PC-3 (cell line): ENCODE data around the gene NAA11. TPM values are rescaled to one million over a fixed set of nuclear protein-coding genes. Genes with fewer than 3 reads are reported as not detected.

Experiments
- ATAC-seq: fragments of 200-7000 bp; cut with Tn5 transposase; 2 replicates; pipeline ENCODE4 v1.9.1; 2020; ENCODE audit warnings: mild to moderate bottlenecking, moderate library complexity
- BruUV-seq: library from RNA; stranded (reverse); fragments of 400-500 nt; replicated peaks from 2 replicates; lab custom pipeline; 2021; lab: Mats Ljungman, UMichigan
- CTCF ChIA-PET: fragments of 300-600 bp; sonication (Branson Sonifier 250); formaldehyde crosslinking; loops from one replicate; lab custom pipeline; 2022; ENCODE audit warnings: antibody characterized with exemption; lab: Charles Lee
- POLR2A ChIA-PET: fragments of 300-600 bp; sonication (Branson Sonifier 250); formaldehyde crosslinking; loops from one replicate; lab custom pipeline; 2022; ENCODE audit warnings: antibody characterized with exemption; ENCODE audit not compliant: unreplicated experiment; lab: Charles Lee
- DNase-seq: peaks from one replicate; pipeline ENCODE4 v3.0.0-alpha.2; 2015
- H2AFZ ChIP-seq: fragments of 300-600 bp; sonication (generic); 2 replicates; pipeline ENCODE4 v1.6.0; 2016; ENCODE audit warnings: antibody characterized with exemption, low read length
- H3F3A ChIP-seq: fragments of 300-600 bp; sonication (generic); one replicate; pipeline ENCODE4 v1.6.0; 2017; ENCODE audit warnings: antibody characterized with exemption, low read length, control low read depth, mild to moderate bottlenecking; ENCODE audit not compliant: unreplicated experiment
- H3K27ac ChIP-seq: fragments of 300-600 bp; sonication (generic); 2 replicates; pipeline ENCODE4 v1.5.1; 2016; ENCODE audit warnings: mild to moderate bottlenecking, low read length
- H3K27me3 ChIP-seq: fragments of 300-600 bp; sonication (generic); 2 replicates; pipeline ENCODE4 v1.6.1; 2016; ENCODE audit warnings: low read length, mixed read lengths
- H3K36me3 ChIP-seq: fragments of 300-600 bp; sonication (generic); 2 replicates; pipeline ENCODE4 v1.6.1; 2016; ENCODE audit warnings: low read depth, mixed run types, low read length, mixed read lengths
- H3K4me1 ChIP-seq: fragments of 300-600 bp; sonication (generic); 2 replicates; pipeline ENCODE4 v1.5.1; 2016; ENCODE audit warnings: low read length; ENCODE audit not compliant: insufficient read depth
- H3K4me2 ChIP-seq: fragments of 300-600 bp; sonication (generic); 2 replicates; pipeline ENCODE4 v1.6.0; 2016; ENCODE audit warnings: low read length
- H3K4me3 ChIP-seq: fragments of 300-600 bp; sonication (generic); 2 replicates; pipeline ENCODE4 v1.5.1; 2016; ENCODE audit warnings: mild to moderate bottlenecking, low read length, mixed read lengths
- H3K79me2 ChIP-seq: fragments of 300-600 bp; sonication (generic); 2 replicates; pipeline ENCODE4 v1.6.1; 2017; ENCODE audit warnings: low read length, mixed read lengths
- H3K9ac ChIP-seq: fragments of 300-600 bp; sonication (generic); 2 replicates; pipeline ENCODE4 v1.6.0; 2016; ENCODE audit warnings: mild to moderate bottlenecking, low read length
- H3K9me2 ChIP-seq: fragments of 300-600 bp; sonication (generic); replicated peaks from 2 replicates; pipeline ENCODE4 v1.6.1; 2016; ENCODE audit warnings: mixed run types, low read length, mixed read lengths
- H3K9me3 ChIP-seq: fragments of 300-600 bp; sonication (generic); 2 replicates; pipeline ENCODE4 v1.6.1; 2016; ENCODE audit warnings: low read length, mixed read lengths
- H4K20me1 ChIP-seq: fragments of 300-600 bp; sonication (generic); 2 replicates; pipeline ENCODE4 v1.6.1; 2016; ENCODE audit warnings: low read length, mixed read lengths
- EZH2 ChIP-seq: fragments of 300-600 bp; sonication (generic); IDR thresholded peaks from one replicate; pipeline ENCODE4 v1.6.1; 2017; ENCODE audit warnings: antibody characterized with exemption, mild to moderate bottlenecking, low read length; ENCODE audit not compliant: unreplicated experiment
- EZH2phosphoT487 ChIP-seq: fragments of 300-600 bp; sonication (generic); IDR thresholded peaks from 2 replicates; pipeline ENCODE4 v1.6.1; 2018; ENCODE audit warnings: mild to moderate bottlenecking, antibody characterized with exemption, low read length, borderline replicate concordance
- intact Hi-C: fragments of 100-400 bp; cut with micrococcal nuclease; formaldehyde crosslinking; loops from 2 replicates; pipeline ENCODE4 v1.9.0; 2023
- total RNA-seq: library from RNA; depleted of rRNA; stranded (reverse); fragments of >200 nt; gene quantifications from 2 replicates; pipeline ENCODE4 v1.2.3, GENCODE V29; 2014
- TF ChIP-seq, protein P1 (sequence below): fragments of 300-600 bp; sonication (generic); conservative IDR thresholded peaks from 2 replicates; pipeline ENCODE4 v1.5.1; 2017; ENCODE audit warnings: antibody characterized with exemption, low read depth, mild to moderate bottlenecking, low read length

NAA11 gene
- total RNA-seq, 1 experiment from 2014 or later = not detected

DNA sequence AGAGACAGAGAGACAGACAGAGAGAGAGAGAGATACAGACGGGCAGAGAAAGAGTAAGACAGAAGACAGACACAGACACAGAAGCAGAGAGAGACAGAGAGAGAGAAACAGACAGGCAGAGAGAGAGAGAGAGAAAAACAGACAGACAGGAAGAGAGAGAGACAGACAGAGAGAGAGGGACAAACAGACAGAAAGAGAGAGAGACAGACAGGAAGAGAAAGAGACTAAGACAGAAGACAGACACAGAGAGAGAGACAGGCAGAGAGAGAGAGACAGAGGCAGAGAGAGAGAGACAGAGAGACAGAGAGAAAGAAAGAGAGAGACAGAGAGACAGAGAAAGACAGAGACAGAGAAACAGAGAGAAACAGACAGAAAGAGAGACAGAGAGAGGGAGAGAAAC, 27.2 kb upstream of the NAA11 start:
- H3F3A ChIP-seq = no peaks in the 10 kb centered on the region
- no peak overlapping the region for H3K9ac ChIP-seq
- ATAC-seq = no peak
- no peak overlapping the region for H3K4me2 ChIP-seq
- H4K20me1 ChIP-seq = no peaks in the 10 kb centered on the region
- DNase-seq = no peak
- BruUV-seq = no TSS peak
- no peaks in the 10 kb centered on the region for H3K4me1 ChIP-seq
- no peak overlapping the region for H2AFZ ChIP-seq
- CTCF ChIA-PET = no interaction called here
- no peaks in the 10 kb centered on the region for H3K79me2 ChIP-seq
- TF ChIP-seq, protein P1, sequence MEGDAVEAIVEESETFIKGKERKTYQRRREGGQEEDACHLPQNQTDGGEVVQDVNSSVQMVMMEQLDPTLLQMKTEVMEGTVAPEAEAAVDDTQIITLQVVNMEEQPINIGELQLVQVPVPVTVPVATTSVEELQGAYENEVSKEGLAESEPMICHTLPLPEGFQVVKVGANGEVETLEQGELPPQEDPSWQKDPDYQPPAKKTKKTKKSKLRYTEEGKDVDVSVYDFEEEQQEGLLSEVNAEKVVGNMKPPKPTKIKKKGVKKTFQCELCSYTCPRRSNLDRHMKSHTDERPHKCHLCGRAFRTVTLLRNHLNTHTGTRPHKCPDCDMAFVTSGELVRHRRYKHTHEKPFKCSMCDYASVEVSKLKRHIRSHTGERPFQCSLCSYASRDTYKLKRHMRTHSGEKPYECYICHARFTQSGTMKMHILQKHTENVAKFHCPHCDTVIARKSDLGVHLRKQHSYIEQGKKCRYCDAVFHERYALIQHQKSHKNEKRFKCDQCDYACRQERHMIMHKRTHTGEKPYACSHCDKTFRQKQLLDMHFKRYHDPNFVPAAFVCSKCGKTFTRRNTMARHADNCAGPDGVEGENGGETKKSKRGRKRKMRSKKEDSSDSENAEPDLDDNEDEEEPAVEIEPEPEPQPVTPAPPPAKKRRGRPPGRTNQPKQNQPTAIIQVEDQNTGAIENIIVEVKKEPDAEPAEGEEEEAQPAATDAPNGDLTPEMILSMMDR = no peak
- no peak for TF ChIP-seq EZH2phosphoT487
- no peak for TF ChIP-seq EZH2
- no peak overlapping the region for H3K4me3 ChIP-seq
- no peaks in the 10 kb centered on the region for H3K9me2 ChIP-seq
- POLR2A ChIA-PET = no interaction called here
- intact Hi-C loops = no loop called here
- no peaks in the 10 kb centered on the region for H3K36me3 ChIP-seq
- H3K27me3 ChIP-seq = no peaks in the 10 kb centered on the region
- no peaks in the 10 kb centered on the region for H3K9me3 ChIP-seq
- H3K27ac ChIP-seq = no peak overlapping the region

DNA sequence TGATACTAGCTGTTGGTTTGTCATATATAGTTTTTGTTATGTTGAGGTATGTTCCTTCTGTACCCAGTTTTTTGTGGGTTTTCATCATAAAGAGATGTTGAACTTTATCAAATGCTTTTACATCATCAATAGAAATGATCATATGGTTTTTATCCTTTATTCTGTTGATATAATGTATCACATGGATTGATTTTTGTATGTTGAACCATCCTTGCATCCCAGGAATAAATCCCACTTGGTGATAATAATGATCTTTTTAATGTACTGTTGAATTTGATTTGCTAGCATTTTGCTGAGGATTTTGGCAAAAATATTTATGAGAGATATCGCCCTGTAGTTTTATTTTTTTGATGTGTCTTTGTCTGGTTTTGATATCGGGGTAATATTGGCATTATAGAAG, 22.5 kb upstream of the NAA11 start:
- BruUV-seq = no TSS peak
- DNase-seq = no peak

More for the DNA sequence above, 22.5 kb upstream of the NAA11 start:
- no peak overlapping the region for H3K4me2 ChIP-seq
- ChIA-PET CTCF (no interaction called here), POLR2A (no interaction called here)
- no peaks in the 10 kb centered on the region for H4K20me1 ChIP-seq
- H3K79me2 ChIP-seq = no peaks in the 10 kb centered on the region
- H3K4me1 ChIP-seq = no peaks in the 10 kb centered on the region
- no peaks in the 10 kb centered on the region for H3K36me3 ChIP-seq
- H3F3A ChIP-seq = no peaks in the 10 kb centered on the region
- TF ChIP-seq, protein P1 = no peak
- TF ChIP-seq EZH2phosphoT487 (no peak), EZH2 (no peak)
- no peak overlapping the region for H3K27ac ChIP-seq
- H3K9me2 ChIP-seq = no peaks in the 10 kb centered on the region
- no peak overlapping the region for H3K4me3 ChIP-seq
- H3K9ac ChIP-seq = no peak overlapping the region
- no peak for ATAC-seq
- intact Hi-C loops = no loop called here
- no peaks in the 10 kb centered on the region for H3K27me3 ChIP-seq
- no peak overlapping the region for H2AFZ ChIP-seq
- H3K9me3 ChIP-seq = no peaks in the 10 kb centered on the region
